ENCODE measurements around the gene ZNF639.

GRCh38 chr3:179286331-179286730 is 36.5 kb upstream of the ZNF639 start:
- TF ChIP-seq CREB1 (IDR thresholded peaks at IDR 0.05; ENCODE audit: low read depth) (no peak), EP300 (IDR thresholded peaks at IDR 0.05; ENCODE audit: borderline replicate concordance) (no peak), YY1 (IDR thresholded peaks at IDR 0.05; ENCODE audit: low read depth) (no peak), CEBPB (IDR thresholded peaks at IDR 0.05) (no peak), REST (IDR thresholded peaks at IDR 0.05; ENCODE audit: low read depth) (no peak), TCF12 (IDR thresholded peaks at IDR 0.05; ENCODE audit: low read depth) (no peak), MAX (IDR thresholded peaks at IDR 0.05) (no peak), TEAD4 (IDR thresholded peaks at IDR 0.05) (no peak), NFIC (IDR thresholded peaks at IDR 0.05) (no peak), ZBTB7A (IDR thresholded peaks at IDR 0.05; ENCODE audit: low read depth) (no peak), TAF1 (IDR thresholded peaks at IDR 0.05; ENCODE audit: low read depth) (no peak), RAD21 (IDR thresholded peaks at IDR 0.05; ENCODE audit: low read depth) (no peak), USF1 (IDR thresholded peaks at IDR 0.05) (no peak)

Data from Ishikawa (cell line).